C4-2B (cell line): Measurements from ENCODE around the gene DLG2.

Experiments
- ZFX ChIP-seq: fragments of 450-650 bp; IDR thresholded peaks from 2 replicates; pipeline ENCODE4 v1.6.1; 2017
- TF ChIP-seq, protein P1 (sequence below): fragments of 450-650 bp; conservative IDR thresholded peaks from 2 replicates; pipeline ENCODE4 v1.5.1; 2017; ENCODE audit warnings: mild to moderate bottlenecking

DNA sequence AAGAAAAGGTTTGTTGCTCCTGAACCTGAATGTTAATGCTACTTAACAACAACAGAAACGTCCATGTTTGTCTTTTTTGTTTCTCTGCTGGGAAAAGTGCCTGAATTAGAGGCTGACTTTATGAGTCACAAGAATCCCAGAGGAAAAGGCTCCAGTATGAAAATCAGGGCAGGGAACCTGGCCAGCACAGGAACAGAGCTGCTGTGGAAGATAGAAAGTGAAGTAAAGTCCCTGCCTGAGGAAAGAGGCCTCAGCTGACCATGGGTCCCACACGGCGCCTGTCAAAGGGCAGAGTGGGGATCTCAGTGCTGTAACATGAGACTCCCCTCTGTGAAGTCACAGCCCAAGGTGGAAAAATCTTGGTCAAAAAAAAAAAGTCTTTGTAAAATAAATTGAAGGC is 1708.7 kb downstream of the DLG2 start:
- TF ChIP-seq, protein P1, sequence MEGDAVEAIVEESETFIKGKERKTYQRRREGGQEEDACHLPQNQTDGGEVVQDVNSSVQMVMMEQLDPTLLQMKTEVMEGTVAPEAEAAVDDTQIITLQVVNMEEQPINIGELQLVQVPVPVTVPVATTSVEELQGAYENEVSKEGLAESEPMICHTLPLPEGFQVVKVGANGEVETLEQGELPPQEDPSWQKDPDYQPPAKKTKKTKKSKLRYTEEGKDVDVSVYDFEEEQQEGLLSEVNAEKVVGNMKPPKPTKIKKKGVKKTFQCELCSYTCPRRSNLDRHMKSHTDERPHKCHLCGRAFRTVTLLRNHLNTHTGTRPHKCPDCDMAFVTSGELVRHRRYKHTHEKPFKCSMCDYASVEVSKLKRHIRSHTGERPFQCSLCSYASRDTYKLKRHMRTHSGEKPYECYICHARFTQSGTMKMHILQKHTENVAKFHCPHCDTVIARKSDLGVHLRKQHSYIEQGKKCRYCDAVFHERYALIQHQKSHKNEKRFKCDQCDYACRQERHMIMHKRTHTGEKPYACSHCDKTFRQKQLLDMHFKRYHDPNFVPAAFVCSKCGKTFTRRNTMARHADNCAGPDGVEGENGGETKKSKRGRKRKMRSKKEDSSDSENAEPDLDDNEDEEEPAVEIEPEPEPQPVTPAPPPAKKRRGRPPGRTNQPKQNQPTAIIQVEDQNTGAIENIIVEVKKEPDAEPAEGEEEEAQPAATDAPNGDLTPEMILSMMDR, result no peak
- TF ChIP-seq ZFX, result no peak
